ENCODE measurements around the gene OR2T6.

Gene OR2T6

DNA sequence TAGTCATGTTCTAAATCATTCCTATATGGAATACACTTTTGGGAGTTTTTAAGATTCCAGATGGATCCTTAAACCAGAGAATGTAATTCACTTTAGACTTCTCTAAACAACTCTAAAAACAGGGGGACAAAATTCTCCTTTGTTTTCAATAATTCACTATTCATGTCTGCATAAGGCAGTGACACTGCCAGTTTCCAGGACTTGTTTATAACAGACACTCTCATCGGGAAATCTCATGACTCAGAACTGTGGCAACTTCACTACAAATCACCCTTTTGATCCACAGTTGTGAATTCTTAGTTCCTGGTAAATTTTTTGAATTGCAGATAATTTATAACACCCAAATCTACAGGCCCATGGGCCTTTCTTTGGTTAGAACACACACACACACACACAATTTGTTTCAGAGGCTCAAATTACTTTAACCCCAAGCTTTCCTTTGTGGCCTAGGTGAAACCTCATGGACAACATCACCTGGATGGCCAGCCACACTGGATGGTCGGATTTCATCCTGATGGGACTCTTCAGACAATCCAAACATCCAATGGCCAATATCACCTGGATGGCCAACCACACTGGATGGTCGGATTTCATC is 14.3 kb upstream of the OR2T6 start, which contains the start of gene OR2T4:
TSS of gene OR2T4 (plus strand) at position 545 of the 595 bp plus-strand sequence. CDS start at position 545, 0 bp downstream.
- TF ChIP-seq YY1 (IDR thresholded peaks at IDR 0.05; ENCODE audit: low read depth) (no peak), CREB1 (IDR thresholded peaks at IDR 0.05; ENCODE audit: low read depth) (no peak), TCF12 (IDR thresholded peaks at IDR 0.05; ENCODE audit: low read depth) (no peak), ZBTB7A (IDR thresholded peaks at IDR 0.05; ENCODE audit: low read depth) (no peak), MAX (IDR thresholded peaks at IDR 0.05) (no peak), RAD21 (IDR thresholded peaks at IDR 0.05; ENCODE audit: low read depth) (no peak), TAF1 (IDR thresholded peaks at IDR 0.05; ENCODE audit: low read depth) (no peak), CEBPB (IDR thresholded peaks at IDR 0.05) (no peak), EGR1 (IDR thresholded peaks at IDR 0.05) (no peak), TEAD4 (IDR thresholded peaks at IDR 0.05) (no peak), EP300 (IDR thresholded peaks at IDR 0.05; ENCODE audit: borderline replicate concordance) (no peak), NFIC (IDR thresholded peaks at IDR 0.05) (no peak), FOXM1 (IDR thresholded peaks at IDR 0.05; ENCODE audit: borderline replicate concordance, low read depth) (no peak)
- TF ChIP-seq, protein P1, sequence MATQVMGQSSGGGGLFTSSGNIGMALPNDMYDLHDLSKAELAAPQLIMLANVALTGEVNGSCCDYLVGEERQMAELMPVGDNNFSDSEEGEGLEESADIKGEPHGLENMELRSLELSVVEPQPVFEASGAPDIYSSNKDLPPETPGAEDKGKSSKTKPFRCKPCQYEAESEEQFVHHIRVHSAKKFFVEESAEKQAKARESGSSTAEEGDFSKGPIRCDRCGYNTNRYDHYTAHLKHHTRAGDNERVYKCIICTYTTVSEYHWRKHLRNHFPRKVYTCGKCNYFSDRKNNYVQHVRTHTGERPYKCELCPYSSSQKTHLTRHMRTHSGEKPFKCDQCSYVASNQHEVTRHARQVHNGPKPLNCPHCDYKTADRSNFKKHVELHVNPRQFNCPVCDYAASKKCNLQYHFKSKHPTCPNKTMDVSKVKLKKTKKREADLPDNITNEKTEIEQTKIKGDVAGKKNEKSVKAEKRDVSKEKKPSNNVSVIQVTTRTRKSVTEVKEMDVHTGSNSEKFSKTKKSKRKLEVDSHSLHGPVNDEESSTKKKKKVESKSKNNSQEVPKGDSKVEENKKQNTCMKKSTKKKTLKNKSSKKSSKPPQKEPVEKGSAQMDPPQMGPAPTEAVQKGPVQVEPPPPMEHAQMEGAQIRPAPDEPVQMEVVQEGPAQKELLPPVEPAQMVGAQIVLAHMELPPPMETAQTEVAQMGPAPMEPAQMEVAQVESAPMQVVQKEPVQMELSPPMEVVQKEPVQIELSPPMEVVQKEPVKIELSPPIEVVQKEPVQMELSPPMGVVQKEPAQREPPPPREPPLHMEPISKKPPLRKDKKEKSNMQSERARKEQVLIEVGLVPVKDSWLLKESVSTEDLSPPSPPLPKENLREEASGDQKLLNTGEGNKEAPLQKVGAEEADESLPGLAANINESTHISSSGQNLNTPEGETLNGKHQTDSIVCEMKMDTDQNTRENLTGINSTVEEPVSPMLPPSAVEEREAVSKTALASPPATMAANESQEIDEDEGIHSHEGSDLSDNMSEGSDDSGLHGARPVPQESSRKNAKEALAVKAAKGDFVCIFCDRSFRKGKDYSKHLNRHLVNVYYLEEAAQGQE (IDR thresholded peaks at IDR 0.05; ENCODE audit: low read depth): no peak
- TF ChIP-seq, protein P2, sequence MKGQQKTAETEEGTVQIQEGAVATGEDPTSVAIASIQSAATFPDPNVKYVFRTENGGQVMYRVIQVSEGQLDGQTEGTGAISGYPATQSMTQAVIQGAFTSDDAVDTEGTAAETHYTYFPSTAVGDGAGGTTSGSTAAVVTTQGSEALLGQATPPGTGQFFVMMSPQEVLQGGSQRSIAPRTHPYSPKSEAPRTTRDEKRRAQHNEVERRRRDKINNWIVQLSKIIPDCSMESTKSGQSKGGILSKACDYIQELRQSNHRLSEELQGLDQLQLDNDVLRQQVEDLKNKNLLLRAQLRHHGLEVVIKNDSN (IDR thresholded peaks at IDR 0.05): no peak

GRCh38 chr1:248366609-248367008 is 8.9 kb upstream of the OR2T6 start:
- no peak for TF ChIP-seq NFIC (IDR thresholded peaks at IDR 0.05)
- TF ChIP-seq, protein P2 (IDR thresholded peaks at IDR 0.05): no peak
- no peak for TF ChIP-seq TAF1 (IDR thresholded peaks at IDR 0.05; ENCODE audit: low read depth)
- no peak for TF ChIP-seq TCF12 (IDR thresholded peaks at IDR 0.05; ENCODE audit: low read depth)
- TF ChIP-seq YY1 (IDR thresholded peaks at IDR 0.05; ENCODE audit: low read depth): no peak
- TF ChIP-seq MAX (IDR thresholded peaks at IDR 0.05): no peak
- no peak for TF ChIP-seq RAD21 (IDR thresholded peaks at IDR 0.05; ENCODE audit: low read depth)
- no peak for TF ChIP-seq FOXM1 (IDR thresholded peaks at IDR 0.05; ENCODE audit: borderline replicate concordance, low read depth)
- TF ChIP-seq EGR1 (IDR thresholded peaks at IDR 0.05): no peak
- no peak for TF ChIP-seq CREB1 (IDR thresholded peaks at IDR 0.05; ENCODE audit: low read depth)
- TF ChIP-seq CEBPB (IDR thresholded peaks at IDR 0.05): no peak
- TF ChIP-seq, protein P1 (IDR thresholded peaks at IDR 0.05; ENCODE audit: low read depth): no peak
- TF ChIP-seq EP300 (IDR thresholded peaks at IDR 0.05; ENCODE audit: borderline replicate concordance): no peak
- no peak for TF ChIP-seq ZBTB7A (IDR thresholded peaks at IDR 0.05; ENCODE audit: low read depth)

DNA sequence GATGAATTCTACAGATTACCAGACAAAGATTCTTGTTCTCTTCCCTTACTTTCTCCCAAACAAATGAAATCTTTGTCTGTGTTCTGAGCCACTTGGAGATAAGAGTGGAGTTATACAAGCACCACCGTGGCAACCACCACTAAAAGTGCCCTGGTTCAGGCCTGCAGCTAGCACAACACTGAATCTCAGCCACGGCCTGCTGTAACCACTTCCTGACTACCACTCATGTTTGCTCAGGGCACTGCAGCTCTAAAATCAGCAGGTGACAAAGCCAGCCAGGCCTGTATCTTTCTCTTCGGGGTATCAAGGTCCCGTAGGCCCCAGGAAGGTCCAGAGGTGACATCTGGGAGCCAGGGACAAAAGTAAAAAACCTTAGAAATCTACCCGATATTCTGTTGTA is 3.2 kb upstream of the OR2T6 start:
- TF ChIP-seq FOXM1 (IDR thresholded peaks at IDR 0.05; ENCODE audit: borderline replicate concordance, low read depth): no peak
- no peak for TF ChIP-seq YY1 (IDR thresholded peaks at IDR 0.05; ENCODE audit: low read depth)
- no peak for TF ChIP-seq NFIC (IDR thresholded peaks at IDR 0.05)
- no peak for TF ChIP-seq EGR1 (IDR thresholded peaks at IDR 0.05)
- TF ChIP-seq ZBTB7A (IDR thresholded peaks at IDR 0.05; ENCODE audit: low read depth): no peak
- TF ChIP-seq, protein P2 (IDR thresholded peaks at IDR 0.05): no peak
- no peak for TF ChIP-seq TCF12 (IDR thresholded peaks at IDR 0.05; ENCODE audit: low read depth)
- TF ChIP-seq MAX (IDR thresholded peaks at IDR 0.05): no peak
- TF ChIP-seq TAF1 (IDR thresholded peaks at IDR 0.05; ENCODE audit: low read depth): no peak
- TF ChIP-seq, protein P1 (IDR thresholded peaks at IDR 0.05; ENCODE audit: low read depth): no peak
- TF ChIP-seq CEBPB (IDR thresholded peaks at IDR 0.05): no peak
- no peak for TF ChIP-seq CREB1 (IDR thresholded peaks at IDR 0.05; ENCODE audit: low read depth)
- TF ChIP-seq RAD21 (IDR thresholded peaks at IDR 0.05; ENCODE audit: low read depth): no peak
- TF ChIP-seq TEAD4 (IDR thresholded peaks at IDR 0.05): no peak

Data from Ishikawa (cell line).